Measurements from ENCODE around the gene MYRIP.
"Not testable (repeated sequence)": the region's sequence is repeated elsewhere in the genome, so short reads cannot be mapped to it uniquely, and the experiment has no call there.

Gene MYRIP

DNA sequence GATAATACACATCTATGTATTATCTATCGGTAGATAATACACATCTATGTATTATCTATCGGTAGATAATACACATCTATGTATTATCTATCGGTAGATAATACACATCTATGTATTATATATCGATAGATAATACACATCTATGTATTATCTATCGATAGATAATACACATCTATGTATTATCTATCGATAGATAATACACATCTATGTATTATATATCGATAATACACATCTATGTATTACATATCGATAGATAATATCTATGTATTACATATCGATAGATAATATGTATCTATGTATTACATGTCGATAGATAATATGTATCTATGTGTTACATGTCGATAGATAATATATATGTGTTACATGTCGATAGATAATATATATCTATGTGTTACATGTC, 275.0 kb downstream of the MYRIP start:
- not testable (repeated sequence) for DNase-seq (ENCODE audit: low spot score)

DNA sequence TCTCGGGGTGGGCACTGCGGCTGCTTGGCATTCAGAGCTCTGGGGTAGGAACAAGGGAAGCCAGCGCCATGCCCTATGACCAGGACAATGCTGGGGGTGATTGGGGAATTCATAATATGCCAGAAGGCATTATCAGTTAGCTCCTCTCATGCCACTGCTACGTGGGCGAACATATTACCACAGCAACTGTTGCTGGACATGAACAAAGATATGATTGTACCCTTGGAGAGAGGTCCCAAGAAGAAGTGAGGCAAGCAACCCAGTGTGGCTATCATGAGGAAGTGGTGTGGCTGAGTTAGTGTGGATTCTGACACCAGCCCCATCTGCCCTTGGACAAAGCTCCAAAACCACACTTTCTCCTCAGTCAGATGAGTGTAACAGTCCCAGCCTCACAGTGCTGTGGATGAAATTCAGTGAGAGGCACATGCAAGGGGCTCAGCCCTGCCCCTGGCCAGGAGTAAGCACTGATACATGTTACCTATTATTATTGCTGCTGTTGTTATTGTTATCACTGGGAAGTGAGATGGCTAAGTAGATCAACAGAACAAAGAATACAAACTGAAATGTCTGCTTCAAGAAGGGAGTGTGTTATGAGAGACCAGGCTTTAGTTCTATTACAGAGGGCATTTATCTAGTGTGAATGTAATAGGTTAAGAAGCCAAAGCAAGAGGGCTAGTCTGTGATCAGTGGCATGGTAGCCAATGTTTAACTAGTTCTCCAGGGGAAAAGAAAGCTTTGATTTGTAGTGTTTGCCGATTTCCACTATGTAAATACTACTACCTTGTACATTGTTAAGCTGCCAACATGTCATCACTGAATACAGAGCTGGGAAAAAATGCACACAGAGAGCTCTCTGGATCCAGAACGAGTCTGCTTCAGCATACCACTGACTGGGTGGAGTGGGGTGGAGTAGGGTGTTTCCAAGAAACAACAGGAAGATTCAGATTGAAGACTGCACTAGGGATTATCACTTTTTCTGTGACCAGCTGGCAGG, 277.8 kb downstream of the MYRIP start:
- DNase-seq (ENCODE audit: low spot score) = no peak

DNA sequence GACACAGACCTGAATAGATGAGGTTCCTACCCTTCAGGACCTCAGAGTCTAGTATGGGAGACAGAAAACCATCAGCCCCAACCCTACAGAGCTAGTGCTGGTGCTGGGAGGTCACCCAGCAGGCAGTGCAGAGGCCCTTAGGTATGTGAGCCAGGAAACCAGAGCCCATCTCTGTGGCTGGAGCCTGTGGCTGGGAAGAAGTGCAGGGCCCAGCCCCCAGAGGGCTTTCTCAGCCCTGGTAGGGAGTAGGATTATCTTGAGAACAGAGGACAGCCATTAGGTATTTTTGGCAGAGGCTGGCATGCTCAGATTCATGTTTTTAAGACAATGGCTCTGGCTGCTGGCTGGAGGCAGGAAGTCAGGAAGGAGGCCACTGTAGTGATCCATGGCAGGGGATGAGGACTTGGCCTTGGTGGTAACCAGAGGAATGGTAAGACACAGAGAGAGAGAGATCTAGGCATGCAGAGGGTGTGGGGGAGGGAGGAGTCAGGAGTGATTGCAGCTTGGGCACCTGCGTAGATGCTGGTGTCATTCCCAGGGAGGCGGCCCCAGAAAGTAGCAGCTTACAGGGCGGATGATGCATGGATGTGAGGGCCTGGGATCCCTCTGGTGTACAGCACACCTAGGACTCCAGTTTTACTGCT, 279.2 kb downstream of the MYRIP start:
- no peak for DNase-seq (ENCODE audit: low spot score)

DNA sequence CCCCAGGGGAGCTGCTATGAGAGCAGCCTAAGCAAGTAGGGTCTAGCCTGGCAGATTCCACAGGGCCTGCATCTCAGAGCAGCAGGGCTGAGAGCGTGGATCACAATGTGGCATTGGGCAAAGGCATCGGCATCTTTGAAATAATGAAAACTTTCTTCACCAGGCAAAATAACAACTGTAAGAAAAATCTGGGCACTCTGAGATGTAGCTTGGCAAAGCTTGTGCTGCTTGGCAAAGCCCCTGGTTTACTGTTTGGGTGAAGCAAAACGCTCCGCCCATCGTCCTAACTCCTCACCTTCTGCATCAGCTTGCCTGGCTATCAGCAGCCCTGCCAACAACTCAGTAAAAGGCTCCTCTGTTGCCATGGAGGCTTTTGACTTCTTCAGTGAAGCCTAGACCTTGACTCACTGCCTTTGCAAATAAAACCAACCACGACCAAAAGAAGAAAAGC, 287.3 kb downstream of the MYRIP start:
- no peak for DNase-seq (ENCODE audit: low spot score)

DNA sequence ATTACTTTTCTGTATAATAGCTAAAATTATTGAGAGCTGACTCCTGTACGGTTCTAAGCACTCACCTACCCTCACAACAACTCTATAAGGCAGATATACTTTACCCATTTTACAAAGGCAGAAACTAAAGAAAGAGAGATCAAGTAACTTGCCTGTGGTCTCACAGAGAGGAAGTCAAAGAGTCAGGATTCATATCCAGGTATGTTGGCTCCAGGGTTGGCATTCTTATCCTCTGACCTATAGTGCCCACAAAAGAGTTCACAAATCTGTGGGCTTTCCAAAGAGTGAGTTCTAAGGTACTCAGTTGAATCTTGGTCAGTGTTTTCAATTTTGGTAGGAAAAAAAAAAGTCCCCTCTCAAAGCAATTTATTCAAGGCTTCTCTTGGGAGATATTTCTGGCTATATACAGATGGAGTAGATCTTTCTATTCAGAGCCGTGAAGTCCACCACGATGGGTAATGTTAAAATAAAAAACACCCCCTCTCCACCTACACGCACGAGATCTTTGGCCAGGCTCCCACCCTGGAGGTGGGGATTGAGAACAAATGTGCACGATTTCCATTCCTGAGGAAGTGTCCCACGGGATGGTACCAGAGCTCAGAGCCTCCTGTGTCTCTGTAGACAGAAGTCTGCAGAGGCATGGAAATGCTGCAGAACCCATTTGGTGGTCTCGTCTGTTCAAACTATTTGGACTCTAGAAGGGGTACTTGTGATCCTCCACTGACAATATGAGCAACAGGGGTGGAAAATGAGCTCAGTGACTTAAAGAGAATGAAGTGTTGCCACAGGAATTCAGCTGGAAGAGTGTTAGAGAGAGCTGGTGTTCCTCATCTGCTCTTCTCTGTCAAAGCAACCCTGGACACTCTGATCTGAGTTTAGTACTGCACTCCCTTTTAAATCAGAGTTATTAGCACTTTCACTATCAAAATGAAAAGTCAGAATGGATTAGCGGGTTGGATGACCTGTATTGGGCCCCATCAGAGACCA, 288.0 kb downstream of the MYRIP start:
- no peak for DNase-seq (ENCODE audit: low spot score)

DNA sequence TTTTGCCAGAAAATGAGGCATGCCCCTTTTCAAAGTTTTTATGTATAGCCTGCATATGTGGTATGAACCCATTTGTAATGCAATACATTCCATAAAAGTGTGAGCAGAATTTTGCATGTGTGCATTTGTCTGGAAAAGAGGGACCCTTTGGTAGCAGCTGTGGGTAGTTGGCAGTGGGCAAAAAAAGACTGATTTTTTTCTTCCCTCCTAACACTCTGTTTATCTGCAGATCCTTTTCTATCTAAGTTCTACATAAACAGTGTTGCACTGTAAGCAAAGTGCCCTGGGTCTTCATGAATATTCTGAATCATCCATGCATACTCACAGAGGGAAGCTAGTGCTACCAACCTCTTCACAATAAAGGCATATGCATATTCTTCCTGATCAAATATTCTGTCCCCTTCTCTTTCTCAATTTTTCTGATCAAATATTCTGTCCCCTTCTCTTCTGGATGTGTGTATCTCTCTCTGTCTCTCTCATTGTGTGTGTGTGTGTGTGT, 288.9 kb downstream of the MYRIP start:
- no peak for DNase-seq (ENCODE audit: low spot score)

DNA sequence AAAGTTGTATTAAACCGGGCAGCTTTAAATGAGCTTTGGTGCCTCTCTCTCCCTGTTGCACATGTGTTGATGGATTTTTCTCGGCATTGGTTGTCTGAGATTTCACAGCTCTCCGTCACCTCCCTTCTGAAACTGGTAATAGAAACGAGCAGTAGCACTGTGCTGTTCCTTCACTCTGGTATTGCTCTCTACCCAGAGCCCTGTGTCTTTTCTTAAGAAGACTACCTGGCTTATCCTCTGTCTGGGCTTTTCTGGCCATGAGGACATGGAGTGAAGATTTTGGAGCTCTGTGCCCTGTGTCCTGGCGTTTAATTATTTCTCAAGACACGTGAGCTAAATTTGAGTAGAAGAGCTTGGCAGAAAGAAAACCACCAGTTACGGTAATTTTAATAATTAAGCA, 290.5 kb downstream of the MYRIP start:
- DNase-seq (ENCODE audit: low spot score) = no peak

DNA sequence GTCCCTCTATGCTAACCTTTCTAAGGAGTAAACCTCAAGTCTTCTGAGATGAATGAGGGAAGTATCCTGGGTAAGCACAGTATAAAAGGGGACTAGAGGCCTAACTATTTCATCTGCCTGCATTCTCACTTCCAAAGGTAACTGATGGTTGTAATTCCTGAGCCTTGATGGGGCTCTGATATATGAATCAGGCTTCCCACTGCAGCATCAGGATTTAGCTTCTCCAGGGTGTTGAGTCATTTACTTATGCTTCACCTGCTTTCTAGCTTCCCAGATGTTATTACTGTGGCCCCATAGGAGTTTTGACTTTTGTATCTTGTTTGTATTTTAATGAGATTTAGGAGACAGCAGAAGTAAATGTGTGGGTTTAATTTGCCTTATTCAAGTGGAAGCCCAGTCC, 292.8 kb downstream of the MYRIP start:
- DNase-seq (ENCODE audit: low spot score) = no peak

DNA sequence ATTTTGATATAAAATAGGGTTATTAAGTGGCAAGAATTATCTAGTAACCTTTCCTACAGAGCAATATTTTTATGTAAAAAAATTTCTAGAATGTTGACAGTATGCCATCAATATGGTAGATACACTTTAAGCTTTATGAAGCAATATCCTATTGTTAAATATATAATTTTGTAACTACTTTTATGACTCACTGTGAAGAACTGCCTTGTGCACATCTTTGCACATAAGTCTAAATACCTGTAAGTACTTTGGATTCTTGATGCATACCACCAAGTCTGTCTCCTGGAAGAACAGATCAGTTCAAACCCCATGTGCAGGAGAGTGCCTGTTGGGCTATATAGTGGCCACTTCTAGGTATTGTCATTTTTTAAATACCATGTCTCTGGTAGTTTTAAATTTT, 294.4 kb downstream of the MYRIP start:
- DNase-seq (ENCODE audit: low spot score) = no peak

DNA sequence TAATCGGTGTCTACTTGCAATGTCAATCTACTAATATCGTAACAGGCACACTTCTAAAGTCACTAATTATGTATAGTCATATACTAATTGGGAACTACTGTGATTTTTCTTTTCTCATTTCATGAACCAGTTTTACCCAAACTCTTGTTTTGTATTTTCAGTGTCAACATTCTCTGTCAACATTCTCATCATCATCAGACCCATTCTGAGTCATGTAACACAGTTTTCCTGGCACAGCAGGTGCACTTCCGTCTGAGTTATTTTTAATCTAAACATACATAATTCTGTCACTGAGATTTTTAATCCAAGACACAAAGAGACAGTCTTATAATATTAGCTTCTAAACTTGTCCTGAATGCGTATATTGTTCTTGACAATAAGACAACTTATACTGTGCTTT, 295.0 kb downstream of the MYRIP start:
- no peak for DNase-seq (ENCODE audit: low spot score)

DNA sequence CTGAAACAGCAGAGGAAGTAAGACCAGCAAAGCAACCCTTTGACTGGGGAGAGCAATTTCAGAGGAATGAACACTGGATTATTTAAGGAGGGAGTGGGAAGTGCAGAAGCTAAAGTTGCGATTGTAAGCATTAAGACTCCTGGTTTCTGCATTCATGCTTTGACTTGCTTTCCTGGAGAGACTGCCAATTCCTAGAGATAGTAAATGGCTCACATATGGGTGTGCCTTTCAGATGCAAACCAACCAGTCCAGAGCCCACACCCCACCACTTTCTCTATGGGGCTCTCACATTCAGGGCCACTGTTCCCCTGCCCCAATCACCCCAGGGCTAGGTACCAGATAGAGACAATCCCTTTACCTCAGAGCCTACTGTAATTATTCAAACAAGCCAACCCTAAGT, 299.2 kb downstream of the MYRIP start:
- DNase-seq (ENCODE audit: low spot score) = no peak

DNA sequence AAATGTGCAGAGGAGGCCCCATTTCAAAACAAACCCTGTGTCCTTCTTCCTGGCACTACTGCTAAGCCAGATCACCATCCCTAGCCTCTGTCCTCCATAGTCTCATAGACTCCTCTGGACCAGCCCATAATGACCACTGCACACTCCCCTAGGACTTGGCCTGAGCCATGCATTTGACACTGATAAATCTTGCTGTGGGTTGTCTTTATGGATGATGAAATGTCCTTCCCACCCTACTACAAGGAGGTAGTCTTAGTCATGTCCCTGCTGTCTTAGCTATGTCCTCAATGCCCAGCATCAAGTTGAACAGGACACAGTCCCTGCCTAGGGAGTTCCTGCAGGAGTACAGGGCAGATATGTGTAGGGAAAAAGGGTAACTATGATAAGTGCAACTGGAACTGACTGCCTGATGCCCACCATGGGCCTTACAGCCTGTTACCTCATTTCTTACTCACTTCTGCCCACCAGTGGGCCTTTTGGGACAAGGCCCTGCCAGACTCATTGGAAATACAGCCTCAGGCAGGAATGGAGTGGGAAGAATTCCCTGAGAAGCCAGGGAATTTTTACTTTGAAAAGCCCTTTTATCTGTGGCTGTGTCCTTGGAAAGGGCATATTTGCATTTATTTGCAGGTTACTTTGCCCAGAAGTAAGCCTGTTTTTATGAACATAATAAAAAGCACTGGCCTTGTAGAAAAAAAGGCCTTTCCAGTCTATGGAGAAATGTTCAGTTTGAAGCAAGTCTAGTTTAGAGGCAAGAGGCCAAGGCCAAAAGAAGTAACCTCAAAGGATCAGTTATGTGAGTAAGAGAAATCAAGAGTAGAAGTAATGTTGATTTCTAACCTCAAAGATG, 300.5 kb downstream of the MYRIP start:
- no peak for DNase-seq (ENCODE audit: low spot score)

DNA sequence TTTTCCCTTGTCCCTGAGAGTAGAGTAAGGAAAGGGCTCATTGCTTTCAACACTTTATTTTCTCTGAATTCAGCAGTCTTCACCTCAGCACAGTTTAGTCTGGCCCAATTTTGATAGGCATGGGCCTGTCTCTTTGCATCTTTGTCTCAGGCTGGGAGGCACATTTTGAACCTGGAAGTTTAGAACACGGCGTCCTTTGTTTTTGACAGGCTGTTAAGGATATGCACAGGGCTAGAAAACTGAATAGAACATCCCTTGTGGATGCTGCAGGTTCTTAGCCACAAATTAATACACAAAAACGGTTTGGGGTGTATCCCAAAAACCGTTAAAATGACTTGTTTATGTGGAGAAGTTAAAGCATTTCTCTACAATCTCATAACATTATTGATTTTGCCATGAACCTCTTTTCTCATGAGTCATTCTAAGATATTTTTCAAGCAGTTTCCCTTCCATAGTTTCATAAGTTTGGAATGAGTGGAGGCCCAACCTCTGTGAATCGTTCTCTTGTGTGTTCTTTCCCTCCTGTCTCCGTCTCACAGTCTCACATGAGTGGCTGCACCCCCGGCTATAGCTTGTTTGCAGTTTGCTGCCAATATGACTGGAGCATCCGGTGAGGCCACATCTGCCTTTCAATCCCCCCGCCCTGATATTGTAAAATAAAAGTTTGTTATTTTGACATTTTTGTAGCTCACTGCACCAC, 307.2 kb downstream of the MYRIP start:
- DNase-seq (ENCODE audit: low spot score) = no peak

DNA sequence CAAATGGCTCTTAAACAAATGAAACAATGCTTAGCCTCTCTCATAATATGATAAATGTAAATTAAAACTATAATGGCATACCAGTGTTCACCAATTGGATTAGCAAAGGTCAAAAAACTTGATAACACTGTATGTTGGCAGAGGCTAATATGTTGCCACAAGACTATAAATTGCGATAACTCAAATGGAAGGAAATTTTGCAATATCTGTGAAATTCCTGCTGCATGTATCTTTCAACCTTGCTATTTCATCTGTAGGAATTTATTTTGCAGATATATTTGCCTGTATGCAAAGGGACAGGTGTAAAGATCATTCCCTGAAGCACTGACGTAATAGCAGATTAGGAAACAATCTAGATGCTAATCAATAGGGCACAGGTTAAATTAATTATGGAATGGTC, 308.7 kb downstream of the MYRIP start:
- no peak for DNase-seq (ENCODE audit: low spot score)

DNA sequence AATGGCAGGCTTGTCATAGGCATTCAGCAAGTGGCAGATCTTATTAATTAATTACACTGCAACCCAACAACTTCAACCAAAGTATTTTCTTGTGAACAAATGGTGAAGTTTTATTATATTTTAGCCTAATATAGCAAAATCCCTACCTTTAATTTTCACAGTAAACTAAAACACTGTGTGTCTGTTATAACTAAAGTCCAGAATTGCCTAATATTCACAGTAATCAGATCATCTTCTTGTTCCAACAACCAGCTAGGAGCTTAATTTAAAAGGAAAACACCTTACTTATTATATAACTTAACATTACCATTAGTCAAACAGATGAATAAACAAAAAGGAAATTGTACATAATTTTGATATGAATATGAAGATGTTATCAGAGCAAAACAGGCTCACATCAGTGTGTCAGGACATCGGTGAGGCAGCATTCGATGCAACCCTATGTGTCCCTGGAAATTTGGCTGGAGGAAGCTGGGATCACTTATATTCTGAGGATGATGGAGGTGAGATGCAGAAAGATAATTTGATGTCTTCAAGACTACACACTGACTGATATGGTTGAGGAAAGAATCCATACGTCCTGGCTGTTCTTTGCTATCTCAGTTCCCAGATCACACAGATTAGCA, 310.8 kb downstream of the MYRIP start:
- DNase-seq (ENCODE audit: low spot score) = no peak

DNA sequence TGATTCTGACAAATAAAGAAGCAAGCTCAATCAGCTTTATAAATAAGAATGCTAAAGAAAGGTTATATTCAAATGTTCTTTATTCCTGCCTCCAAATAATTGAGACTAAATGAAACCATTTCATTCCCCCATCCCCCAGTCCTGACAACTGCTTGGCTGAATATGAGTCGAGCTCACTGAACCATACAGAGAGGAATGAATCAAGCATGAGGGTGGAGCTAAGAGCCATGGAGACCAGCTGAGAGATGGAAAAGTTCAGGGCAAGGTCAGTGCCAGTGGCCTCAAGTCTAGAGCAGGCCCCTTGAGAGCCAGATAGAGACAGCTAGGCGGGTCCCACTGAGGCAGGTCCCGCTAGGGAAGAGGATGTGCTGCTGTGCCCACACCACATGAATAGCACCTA, 311.4 kb downstream of the MYRIP start:
- DNase-seq (ENCODE audit: low spot score) = no peak

DNA sequence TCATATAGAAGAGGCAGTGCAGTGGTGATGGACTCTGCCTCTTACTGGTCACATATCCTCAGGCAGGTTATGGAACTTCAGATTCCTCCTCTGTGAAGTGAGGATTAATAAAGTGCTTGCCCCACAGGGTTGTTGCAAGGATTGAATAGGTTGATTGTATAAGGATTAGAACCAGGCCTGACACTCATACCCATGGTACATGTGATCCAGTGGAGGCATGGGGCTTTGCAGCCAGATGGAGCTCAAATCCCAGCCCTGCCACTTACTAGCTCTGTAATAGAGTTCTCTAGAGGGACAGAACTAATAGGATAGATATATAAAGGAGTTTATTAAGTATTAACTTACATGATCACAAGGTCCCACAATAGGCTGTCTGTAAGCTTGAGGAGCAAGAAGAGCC, 315.5 kb downstream of the MYRIP start:
- DNase-seq (ENCODE audit: low spot score) = no peak

DNA sequence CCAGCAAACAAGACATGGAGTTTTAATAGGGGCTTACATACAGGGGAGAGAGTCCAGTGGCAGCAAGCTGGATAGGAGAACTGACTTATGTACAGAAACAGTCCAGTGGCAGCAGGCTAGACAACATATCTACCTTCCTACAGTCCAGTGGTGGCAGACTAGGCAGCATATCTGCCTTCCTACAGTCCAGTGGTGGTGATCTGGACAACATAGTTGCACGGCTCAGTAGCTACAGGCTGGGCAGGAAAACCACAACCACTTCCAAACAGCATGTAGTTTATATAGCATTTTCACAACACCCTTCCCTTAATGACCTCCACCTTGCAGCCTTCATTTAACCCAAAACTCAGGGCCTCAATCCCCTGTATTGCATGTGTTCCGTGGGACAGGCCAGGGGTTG, 318.8 kb downstream of the MYRIP start:
- no peak for DNase-seq (ENCODE audit: low spot score)

DNA sequence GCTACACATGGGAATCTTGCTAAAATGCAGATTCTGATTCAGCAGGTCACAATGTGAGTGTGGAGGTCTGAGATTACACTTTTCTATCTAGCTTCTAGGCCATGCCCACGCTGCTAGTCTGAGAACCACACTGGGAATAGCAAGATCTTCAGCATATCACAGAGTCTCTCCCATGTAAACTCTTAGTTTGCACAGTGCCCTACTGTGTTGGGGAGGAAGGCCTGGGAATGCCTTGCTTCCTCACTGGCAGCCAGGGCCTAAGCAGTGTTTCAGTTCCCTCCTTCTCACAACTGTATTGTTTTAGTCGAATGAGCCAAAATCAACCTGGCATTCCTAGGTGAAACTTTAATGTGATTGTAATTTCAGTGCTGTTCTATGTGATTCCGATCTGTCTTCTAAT, 320.1 kb downstream of the MYRIP start:
- DNase-seq (ENCODE audit: low spot score) = no peak

DNA sequence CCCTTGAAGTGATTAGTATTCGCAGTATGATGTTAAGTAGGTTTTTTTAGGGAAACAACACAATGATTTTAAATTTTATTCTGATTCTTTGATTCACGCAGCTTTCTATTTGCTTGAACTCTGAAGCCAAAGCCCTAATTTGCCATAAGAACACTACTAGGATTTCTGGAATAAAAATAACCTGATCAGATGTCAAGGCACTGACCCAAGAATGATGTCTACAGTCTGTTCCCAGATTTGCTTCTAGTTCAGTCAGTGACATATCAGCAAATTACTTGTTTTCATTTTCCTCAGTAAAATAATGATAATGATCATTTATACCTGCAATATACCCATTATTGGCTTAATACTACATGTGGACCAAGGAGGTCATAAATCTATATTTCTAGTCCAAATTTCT, 320.6 kb downstream of the MYRIP start:
- no peak for DNase-seq (ENCODE audit: low spot score)

Data from ecto neural progenitor cell (in vitro differentiated cells).